Measurements from ENCODE around the gene KIFC3. TPM values are rescaled to one million over a fixed set of nuclear protein-coding genes. Genes with fewer than 3 reads are reported as not detected.
A peak's percentile ranks its signal among the peaks of the same experiment; 100 is the strongest.

The KIFC3 gene
- total and polyA plus RNA-seq, 2 of the 13 experiments (the other 11 are each of a cell fraction or from before 2014, with no cell fraction given): 42.1 to 45.3 TPM

DNA sequence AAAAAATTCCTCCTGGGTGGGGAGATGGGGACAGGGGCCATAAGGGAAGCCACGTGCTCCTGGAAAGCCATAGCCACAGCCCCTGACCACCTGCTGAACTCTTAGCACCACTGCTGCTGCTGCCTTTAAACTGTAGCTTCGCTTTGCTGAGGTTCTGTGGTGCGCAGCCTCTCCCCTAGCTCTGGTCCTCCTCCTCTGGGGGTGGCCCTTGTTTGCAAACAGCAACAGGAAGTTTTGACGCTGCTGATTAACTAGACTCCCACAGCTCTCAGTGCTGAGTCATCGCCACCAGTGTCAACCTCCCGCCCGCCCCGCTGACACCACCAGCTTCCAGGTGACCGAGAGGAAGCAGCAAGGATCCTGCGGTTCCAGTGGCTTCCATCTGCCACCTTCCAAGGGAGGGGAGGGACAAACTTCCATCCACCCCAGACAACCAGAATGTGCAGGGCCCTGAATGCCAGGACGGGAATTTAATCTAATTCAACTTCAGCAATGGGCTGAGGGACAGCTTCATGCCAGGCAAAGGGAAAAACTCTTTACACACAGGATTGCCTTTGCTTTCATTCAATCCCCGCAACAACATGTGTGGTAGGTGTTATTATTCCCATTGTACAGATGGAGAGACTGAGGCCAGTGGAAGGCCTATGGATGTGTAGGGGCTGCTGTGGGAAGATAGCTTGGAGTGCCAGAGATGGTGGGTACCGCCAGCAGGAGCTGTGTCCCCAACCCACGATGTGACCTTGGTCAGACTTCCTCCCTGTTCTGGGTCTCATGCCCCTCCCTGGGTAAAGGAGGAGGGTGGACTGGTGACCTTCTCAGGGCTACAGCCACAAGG lies 8.1 kb upstream of the KIFC3 start (continued):
- TF ChIP-seq, protein P1, sequence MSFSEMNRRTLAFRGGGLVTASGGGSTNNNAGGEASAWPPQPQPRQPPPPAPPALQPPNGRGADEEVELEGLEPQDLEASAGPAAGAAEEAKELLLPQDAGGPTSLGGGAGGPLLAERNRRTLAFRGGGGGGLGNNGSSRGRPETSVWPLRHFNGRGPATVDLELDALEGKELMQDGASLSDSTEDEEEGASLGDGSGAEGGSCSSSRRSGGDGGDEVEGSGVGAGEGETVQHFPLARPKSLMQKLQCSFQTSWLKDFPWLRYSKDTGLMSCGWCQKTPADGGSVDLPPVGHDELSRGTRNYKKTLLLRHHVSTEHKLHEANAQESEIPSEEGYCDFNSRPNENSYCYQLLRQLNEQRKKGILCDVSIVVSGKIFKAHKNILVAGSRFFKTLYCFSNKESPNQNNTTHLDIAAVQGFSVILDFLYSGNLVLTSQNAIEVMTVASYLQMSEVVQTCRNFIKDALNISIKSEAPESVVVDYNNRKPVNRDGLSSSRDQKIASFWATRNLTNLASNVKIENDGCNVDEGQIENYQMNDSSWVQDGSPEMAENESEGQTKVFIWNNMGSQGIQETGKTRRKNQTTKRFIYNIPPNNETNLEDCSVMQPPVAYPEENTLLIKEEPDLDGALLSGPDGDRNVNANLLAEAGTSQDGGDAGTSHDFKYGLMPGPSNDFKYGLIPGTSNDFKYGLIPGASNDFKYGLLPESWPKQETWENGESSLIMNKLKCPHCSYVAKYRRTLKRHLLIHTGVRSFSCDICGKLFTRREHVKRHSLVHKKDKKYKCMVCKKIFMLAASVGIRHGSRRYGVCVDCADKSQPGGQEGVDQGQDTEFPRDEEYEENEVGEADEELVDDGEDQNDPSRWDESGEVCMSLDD (CRISPR knock-in tag; IDR thresholded peaks at IDR 0.05; ENCODE audit: borderline replicate concordance): no peak
- TF ChIP-seq ZNF44 (CRISPR knock-in tag; IDR thresholded peaks at IDR 0.05): no peak; the same call in 1 of the 2 replicates
- TF ChIP-seq ASH2L (IDR thresholded peaks at IDR 0.05; ENCODE audit: insufficient read length, low read depth, low read length): no peak
- TF ChIP-seq GATAD1 (CRISPR knock-in tag; IDR thresholded peaks at IDR 0.05): peak; percentile 62
- TF ChIP-seq, protein P2, sequence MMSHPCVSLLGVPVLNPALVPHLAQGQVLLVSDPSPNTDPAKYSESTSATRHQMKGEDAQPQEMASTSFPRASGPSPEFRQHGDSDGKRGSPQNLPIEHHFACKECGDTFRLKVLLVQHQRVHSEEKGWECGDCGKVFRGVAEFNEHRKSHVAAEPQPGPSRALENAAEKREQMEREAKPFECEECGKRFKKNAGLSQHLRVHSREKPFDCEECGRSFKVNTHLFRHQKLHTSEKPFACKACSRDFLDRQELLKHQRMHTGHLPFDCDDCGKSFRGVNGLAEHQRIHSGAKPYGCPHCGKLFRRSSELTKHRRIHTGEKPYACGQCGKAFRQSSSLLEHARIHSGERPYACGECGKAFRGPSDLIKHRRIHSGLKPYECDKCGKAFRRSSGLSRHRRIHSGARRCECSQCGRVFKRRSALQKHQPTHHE (CRISPR knock-in tag; IDR thresholded peaks at IDR 0.05; ENCODE audit: borderline replicate concordance): no peak
- TF ChIP-seq MYC (CRISPR knock-in tag; IDR thresholded peaks at IDR 0.05; ENCODE audit: borderline replicate concordance): peak; percentile 74; the same call in 1 of the 2 replicates
- TF ChIP-seq SMC3 (IDR thresholded peaks at IDR 0.05; ENCODE audit: low read length): no peak
- TF ChIP-seq ZNF552 (CRISPR knock-in tag; IDR thresholded peaks at IDR 0.05; ENCODE audit: borderline replicate concordance): peak; percentile 49; the same call in 1 of the 2 replicates
- peak; percentile 99 for TF ChIP-seq TBX2 (CRISPR knock-in tag; IDR thresholded peaks at IDR 0.05; ENCODE audit: borderline replicate concordance)
- TF ChIP-seq FOXP1 (IDR thresholded peaks at IDR 0.05): peak; percentile 51; the same call in 1 of the 2 replicates
- peak; percentile 99 for TF ChIP-seq FOXP1 (CRISPR knock-in tag; IDR thresholded peaks at IDR 0.05)
- TF ChIP-seq, protein P3, sequence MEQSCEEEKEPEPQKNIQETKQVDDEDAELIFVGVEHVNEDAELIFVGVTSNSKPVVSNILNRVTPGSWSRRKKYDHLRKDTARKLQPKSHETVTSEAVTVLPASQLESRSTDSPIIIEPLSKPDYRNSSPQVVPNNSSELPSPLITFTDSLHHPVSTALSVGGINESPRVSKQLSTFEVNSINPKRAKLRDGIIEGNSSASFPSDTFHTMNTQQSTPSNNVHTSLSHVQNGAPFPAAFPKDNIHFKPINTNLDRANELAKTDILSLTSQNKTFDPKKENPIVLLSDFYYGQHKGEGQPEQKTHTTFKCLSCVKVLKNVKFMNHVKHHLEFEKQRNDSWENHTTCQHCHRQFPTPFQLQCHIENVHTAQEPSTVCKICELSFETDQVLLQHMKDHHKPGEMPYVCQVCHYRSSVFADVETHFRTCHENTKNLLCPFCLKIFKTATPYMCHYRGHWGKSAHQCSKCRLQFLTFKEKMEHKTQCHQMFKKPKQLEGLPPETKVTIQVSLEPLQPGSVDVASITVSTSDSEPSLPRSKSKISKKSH (CRISPR knock-in tag; IDR thresholded peaks at IDR 0.05; ENCODE audit: borderline replicate concordance): no peak
- TF ChIP-seq ATF7 (IDR thresholded peaks at IDR 0.05): no peak
- TF ChIP-seq ATF7 (CRISPR knock-in tag; IDR thresholded peaks at IDR 0.05): peak; percentile 33; the same call in 1 of the 2 replicates
- TF ChIP-seq, protein P4, sequence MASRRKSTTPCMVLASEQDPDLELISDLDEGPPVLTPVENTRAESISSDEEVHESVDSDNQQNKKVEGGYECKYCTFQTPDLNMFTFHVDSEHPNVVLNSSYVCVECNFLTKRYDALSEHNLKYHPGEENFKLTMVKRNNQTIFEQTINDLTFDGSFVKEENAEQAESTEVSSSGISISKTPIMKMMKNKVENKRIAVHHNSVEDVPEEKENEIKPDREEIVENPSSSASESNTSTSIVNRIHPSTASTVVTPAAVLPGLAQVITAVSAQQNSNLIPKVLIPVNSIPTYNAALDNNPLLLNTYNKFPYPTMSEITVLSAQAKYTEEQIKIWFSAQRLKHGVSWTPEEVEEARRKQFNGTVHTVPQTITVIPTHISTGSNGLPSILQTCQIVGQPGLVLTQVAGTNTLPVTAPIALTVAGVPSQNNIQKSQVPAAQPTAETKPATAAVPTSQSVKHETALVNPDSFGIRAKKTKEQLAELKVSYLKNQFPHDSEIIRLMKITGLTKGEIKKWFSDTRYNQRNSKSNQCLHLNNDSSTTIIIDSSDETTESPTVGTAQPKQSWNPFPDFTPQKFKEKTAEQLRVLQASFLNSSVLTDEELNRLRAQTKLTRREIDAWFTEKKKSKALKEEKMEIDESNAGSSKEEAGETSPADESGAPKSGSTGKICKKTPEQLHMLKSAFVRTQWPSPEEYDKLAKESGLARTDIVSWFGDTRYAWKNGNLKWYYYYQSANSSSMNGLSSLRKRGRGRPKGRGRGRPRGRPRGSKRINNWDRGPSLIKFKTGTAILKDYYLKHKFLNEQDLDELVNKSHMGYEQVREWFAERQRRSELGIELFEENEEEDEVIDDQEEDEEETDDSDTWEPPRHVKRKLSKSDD (CRISPR knock-in tag; IDR thresholded peaks at IDR 0.05; ENCODE audit: low read depth): 0 out of 2 replicates have a peak, but pooled peaks have one; percentile 15
- peak; percentile 90 for TF ChIP-seq ZNF350 (CRISPR knock-in tag; IDR thresholded peaks at IDR 0.05; ENCODE audit: borderline replicate concordance, low read depth)
- no peak for TF ChIP-seq HOXA5 (CRISPR knock-in tag; IDR thresholded peaks at IDR 0.05)
- no peak for TF ChIP-seq YY1 (IDR thresholded peaks at IDR 0.05; ENCODE audit: insufficient read depth, insufficient replicate concordance, low read depth, low read length)
- no peak for TF ChIP-seq KDM5A (IDR thresholded peaks at IDR 0.05; ENCODE audit: borderline replicate concordance, low read length)

Measured in HepG2 (cell line).